T-helper 1 cell (primary cell): ENCODE data around the gene CST4.
"Not testable (repeated sequence)": the region's sequence is repeated elsewhere in the genome, so short reads cannot be mapped to it uniquely, and the experiment has no call there.

ENCODE experiments used
- DNase-seq, 5 donors: peaks; one replicate each; pipeline ENCODE4 v3.0.0-alpha.2; 2012 to 2020
- total RNA-seq, 4 donors: gene quantifications; one replicate each; lab custom pipeline; 2026; lab: John Stamatoyannopoulos, UW

The CST4 gene, protein sequence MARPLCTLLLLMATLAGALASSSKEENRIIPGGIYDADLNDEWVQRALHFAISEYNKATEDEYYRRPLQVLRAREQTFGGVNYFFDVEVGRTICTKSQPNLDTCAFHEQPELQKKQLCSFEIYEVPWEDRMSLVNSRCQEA
- total RNA-seq, result 0 reads per million in 4 donors

DNA sequence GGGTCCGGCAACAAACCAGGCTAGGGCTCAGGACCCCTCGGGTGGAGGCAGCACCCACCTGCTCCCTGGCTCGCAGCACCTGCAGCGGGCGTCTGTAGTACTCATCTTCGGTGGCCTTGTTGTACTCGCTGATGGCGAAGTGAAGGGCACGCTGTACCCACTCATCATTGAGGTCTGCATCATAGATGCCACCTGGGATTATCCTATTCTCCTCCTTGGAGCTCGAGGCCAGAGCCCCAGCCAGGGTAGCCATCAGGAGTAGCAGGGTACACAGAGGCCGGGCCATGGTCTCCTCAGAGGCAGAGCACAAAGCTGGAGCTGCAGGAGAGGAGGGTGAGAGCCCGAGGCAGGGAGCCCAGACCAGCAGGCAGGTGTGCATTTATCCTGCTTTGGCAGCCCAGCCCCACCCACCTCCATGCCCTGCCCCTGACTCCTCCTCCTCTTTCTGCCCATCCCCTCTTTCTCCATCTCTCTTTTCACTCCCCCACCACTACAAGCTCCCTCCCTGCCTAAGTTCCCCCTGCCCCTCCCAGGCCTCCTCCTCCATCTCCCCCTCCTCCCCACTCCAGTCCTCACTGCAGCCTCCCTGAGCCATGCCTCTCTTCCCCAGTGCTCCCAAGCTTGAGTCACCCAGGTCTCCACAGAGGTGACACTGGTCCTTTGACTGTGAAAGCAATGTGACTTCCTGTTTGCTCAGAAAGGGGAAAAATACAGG is at the start of gene CST4:
CST4 (minus strand) TSS at position 355 of the 715 bp plus-strand sequence; CDS start at position 286, 69 bp downstream.
- not testable (repeated sequence) for DNase-seq

DNA sequence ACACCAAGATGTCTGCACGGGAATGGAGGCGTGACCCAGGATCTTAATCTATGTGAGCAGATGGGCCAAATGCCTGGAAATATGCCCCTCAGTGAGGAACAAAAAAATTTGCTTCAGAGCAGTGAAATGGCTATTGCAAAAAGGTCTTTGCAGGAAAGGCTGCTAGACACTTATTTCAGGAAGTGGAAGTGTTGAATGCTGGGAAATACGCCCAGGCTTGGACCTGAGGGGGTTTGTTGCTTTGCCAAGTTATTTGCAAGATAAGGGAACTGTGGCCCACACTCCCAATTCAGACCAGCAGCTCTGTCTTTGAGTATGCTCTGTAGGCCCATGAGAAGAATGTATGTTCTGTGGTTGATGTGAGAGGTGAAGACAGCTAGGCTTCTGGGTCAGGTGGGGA is 46.6 kb upstream of the CST4 start:
- not testable (repeated sequence) for DNase-seq

DNA sequence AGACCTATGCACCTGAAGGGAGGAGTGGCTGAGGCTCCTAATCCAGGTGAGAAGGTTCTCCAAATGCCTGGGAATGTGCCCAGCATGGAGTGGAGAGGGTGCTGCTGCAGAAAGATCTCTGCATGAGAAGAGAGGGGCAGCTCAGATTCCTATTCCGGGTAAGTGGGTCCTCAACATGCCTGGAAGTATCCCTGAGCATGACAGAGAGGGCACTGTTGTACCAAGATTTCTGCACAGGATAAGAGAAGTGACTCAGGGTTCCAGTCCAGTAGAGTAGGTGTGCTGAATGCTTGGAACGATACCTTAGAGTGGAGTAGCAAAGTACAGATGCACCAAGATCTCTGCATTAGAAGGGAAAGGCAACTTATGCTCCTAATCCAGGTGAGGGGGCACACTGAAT is 46.1 kb upstream of the CST4 start:
- not testable (repeated sequence) for DNase-seq

DNA sequence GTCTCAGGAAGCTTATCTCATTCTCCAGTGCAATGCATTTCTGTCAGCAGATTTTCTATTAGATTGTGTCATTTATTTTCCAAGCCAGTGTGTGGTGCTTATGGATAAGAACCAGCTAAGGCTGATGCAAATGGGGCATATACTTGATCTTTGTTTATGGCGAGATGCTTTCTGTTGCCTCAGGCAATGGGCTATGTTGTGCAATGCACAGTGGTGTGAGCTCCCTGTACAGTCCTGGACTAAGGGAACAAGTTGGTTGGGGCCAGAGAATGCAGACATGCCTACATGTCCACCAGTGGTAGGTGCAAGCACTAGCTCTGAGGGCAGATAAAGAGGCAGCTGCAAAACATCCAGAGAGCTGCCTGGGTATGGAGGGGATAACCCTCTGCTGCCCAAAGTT is 45.6 kb upstream of the CST4 start:
- DNase-seq, result not testable (repeated sequence)

DNA sequence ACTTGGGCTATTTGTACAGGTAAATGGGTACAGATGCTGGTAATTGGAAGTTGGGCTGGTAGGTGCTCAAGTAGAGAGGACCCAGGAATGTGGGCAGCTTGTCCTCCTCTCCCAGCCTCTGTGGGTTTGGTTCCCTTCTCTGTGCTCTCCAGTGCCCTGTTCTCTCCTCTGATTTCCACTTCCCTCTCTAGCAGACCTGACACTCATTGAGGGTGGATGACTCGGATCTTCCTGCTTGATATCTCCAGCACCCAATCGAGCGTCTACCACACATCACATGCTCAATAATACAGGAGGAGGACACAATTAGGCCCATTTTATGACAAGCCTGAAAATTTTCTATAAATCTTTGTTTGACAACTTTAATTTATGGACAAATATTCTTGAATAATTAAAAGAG is 38.2 kb upstream of the CST4 start:
- DNase-seq, result no peak

DNA sequence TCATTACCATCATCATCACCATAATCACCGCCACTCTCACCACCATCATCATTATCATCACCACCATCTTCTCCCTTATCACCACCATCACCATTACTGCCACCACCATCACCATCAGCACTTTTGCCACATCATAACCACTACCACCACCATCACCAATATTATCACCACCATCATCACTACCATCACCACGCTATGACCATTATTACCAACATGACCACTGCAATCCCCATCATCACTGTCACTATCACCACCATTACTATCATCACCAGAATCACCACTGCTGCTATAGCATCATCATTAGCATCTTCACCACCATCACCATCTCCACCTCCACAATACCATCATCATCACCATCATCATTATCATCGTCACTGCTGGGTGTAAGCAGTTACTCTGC is 36.3 kb upstream of the CST4 start:
- DNase-seq, result no peak

DNA sequence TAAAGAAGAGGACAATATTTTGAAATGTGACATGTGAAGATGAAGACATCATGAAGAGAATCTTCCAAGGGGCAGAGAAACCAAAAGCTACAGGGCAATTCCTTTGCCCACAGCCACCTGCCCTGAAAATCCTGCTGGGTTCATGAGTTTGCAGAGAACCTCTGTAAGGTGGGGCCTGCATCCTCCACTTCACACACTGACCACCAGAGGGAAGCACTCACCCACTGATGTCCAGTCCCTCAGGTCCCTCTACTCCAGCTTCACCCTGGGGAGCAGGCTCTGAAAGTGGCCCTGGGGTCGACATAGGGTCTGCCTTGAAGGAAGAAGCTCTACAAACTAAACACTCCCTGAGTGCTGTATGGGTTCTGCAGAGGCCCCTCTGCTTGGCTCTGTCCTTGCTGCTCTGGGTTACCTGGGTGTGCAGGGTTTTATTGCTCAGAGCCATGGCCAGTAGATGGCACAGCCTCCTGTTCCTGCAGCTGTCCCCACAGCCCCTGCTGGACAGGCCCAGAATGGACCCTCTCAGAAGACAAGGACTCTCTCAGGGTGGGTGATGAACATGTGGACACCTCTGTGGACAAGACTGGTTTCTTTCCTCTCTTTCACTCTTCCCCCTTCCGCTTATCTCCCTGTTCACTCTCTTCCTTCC is 34.9 kb upstream of the CST4 start:
- DNase-seq, result peak in 2 of 5 donors; percentile 1 to 2

DNA sequence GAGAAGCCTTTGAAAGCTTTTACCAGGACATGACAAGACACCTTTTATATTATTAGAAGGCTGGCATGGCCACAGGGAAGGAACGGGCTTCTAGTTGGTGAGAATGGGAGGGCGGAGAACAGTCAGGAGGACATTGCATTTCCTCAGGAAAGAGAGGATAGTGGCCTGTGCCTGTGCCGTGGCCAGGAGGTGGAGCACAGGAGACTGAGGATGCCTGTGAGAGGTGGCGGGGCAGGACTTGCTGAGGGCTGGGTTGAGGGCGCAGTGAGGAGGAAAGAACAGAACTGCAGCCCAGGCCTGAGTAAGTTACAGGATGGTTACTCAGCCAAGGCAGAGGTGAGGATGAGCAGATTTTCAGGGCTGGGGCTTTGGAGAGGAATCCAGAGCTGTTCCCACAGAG is 34.0 kb upstream of the CST4 start:
- DNase-seq, result not testable (repeated sequence)

DNA sequence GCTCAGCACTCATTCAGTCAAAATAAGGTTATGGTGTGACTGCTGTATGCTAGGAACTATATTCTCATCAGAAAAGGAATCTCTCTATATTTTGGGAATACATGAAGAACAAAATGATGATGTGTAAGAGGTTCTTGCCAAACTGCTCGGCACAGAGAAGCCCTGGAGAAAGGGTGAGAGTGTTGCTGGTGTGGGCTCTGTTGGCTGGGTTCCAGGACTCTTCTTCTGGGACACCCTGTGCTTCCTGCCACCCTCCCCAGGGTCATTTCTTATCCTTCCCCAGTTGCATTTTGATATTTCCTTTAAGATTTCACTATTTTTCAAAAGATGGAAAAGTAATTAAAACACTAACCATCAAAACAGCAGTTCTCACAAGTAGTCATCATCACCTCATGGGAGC is 33.1 kb upstream of the CST4 start:
- DNase-seq, result no peak

DNA sequence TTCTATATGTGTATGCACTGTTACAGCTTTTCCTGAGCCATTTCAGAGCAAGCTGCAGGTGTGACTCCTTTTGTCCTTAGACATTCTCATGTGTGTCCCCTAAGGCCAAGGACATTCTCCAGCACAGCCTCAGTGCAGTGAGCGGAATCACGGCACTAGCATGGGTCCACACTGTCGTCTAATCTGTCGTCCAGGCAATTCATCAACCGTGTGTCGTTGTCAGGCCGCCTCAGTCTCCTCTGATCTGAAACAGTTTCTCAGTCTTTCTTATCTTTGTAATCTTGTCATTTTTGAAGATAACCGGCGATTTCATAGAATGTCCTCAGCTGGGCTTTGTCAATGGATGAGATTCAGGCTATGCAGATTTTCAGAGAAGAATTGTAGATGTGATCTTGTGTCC is 30.5 kb upstream of the CST4 start:
- DNase-seq, result not testable (repeated sequence)

DNA sequence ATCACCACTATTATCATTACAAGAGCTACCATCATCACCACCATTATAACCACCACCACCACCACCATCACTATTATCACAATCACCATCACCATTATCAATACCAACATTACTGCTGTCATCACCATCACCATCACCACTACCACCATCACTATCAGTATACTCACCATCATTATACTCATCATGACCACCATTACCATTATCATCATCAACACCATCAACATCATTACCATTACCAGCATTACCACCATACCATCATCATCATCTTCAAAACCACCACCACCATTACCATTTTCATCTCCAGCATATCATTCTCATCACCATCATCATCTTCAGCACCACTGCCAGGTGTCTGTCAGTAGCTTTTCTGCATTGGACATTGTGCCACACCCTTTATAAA is 22.9 kb upstream of the CST4 start:
- not testable (repeated sequence) for DNase-seq

DNA sequence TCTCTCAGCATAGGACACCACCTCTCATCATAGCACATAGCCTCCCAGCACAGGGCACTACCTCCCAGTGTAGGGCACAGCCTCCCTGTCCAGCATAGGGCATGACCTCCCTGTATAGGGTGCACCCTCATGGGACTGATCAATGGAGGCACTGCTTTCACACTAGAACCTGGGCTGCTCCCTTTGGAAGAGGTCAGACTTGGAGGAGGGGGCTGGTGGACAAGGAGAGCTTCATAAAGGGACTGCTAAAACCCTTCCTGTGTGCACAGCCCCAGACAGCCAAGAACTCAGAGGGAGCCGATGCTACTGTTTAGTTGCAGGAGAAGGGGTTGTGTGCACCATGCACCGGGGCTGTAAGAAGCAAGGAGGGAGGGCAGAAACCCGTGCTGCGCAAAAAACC is 21.9 kb upstream of the CST4 start:
- DNase-seq, result no peak

DNA sequence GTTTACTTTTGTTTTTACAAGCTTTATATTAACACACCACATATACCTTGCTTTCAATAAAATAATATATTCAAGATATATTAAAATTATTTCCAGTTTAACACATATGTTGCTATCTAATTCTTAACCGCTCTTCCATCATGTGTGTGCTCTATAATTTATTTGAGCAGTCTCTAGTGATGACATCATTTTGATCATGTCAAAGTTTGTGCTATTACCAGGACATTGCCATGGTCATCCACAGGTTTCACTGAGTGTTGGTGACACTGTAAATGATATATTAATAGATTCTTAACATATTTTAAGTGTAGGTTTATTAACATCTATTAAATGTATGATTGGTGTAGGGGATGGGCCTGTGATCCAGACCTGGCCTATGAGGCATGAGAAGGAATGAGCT is 17.1 kb upstream of the CST4 start:
- DNase-seq, result no peak

DNA sequence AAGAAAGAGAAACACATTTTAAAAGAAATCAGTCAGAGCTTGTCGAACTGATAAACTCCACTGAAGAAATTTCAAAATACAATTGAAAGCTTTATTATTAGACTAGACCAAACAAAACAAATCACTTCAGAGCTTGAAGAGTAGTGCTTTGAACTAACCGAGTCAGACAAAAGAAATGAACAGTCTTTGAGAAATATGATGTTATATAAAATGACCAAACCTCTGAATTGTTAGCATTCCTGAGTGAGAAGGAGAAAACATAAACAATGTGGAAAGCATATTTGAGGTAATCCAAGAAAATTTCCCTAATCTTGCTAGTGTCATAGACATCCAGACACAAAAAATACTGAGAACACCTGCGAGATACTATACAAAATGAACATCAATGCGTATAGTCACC is 13.2 kb upstream of the CST4 start:
- DNase-seq, result no peak

DNA sequence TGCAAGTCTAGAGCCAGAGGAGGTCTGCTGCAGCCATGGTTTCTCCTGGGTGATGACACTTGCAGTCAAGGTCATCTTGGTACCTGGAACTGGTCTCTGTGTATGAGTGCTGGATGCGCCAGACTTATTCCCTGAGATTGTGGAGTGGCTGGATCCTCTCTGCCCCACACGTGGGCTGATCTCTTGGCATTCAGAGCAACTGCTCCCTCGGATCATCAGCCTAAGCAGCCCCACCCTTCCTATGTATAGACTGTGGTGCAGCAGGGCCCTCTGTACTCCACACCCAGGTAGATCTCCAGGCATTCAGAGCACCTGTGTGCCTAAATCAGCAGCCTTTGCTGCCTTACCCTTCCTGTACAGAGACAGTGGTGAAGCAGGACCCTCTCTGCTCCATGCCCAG is 12.1 kb upstream of the CST4 start:
- no peak for DNase-seq

DNA sequence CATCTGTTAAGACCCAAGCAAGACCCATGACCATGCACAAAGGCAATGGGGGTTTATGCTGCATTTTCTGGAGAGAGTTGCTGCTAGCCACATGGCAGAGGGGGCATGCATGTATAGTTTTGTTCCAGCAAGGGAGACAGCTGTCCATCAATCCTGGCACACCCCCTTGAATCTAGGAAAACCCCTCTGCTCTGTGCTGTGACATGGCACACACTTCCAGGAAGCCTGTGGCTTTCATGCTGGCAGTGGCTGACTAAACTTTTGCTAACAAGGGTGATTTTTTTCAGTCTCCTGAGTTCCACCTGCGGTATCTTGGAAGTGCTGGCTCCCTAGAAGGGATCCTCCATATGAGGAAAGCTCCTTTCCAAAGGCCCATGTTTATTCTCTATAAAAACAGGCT is 9.1 kb upstream of the CST4 start:
- no peak for DNase-seq

DNA sequence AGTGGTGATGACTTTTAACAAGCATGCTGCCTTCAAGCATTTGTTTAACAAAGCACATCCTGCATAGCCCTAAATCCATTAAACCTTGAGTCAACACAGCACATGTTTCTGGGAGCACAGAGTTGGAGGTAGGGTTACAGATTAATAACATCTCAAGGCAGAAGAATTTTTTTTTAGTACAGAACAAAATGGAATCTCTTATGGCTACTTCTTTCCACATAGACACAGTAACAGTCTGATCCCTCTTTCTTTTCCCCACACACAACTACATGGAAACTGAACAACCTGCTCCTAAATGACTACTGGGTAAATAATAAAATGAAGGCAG is 6.2 kb upstream of the CST4 start:
- DNase-seq, result not testable (repeated sequence)

DNA sequence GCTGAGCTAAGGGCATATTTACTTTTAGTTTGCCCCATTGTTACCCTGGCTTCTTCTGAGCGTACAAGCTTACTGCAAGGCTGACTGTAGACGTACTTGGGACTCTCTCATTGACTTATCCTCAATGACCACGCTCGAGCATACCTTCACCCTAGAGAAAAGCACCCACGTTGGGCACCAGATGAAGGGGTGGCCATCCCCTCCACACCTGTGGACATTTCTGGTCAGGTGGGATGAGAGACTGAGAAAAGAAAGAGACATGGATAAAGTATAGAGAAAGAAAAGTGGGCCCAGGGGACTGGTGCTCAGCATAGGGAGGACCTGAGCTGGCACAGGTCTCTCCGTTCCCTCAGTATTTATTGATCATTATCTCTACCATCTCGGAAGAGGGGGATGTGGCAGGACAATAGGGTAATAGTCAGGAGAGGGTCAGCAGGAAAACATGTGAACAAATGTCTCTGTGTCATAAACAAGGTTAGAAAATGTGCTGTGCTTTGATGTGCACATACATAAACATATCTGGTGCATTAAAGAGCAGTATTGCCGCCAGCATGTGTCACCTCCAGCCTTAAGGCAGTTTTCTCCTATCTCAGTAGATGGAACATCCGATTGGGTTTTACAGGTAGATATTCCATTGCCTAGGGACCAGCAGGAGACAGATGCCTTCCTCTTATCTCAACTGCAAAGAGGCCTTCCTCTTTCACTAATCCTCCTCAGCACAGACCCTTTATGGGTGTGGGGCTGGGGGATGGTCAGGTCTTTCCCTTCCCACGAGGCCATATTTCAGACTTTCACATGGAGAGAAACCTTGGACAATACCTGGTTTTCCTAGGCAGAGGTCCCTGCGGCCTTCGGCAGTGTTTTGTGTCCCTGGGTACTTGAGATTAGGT is 5.6 kb upstream of the CST4 start:
- DNase-seq, result not testable (repeated sequence)

DNA sequence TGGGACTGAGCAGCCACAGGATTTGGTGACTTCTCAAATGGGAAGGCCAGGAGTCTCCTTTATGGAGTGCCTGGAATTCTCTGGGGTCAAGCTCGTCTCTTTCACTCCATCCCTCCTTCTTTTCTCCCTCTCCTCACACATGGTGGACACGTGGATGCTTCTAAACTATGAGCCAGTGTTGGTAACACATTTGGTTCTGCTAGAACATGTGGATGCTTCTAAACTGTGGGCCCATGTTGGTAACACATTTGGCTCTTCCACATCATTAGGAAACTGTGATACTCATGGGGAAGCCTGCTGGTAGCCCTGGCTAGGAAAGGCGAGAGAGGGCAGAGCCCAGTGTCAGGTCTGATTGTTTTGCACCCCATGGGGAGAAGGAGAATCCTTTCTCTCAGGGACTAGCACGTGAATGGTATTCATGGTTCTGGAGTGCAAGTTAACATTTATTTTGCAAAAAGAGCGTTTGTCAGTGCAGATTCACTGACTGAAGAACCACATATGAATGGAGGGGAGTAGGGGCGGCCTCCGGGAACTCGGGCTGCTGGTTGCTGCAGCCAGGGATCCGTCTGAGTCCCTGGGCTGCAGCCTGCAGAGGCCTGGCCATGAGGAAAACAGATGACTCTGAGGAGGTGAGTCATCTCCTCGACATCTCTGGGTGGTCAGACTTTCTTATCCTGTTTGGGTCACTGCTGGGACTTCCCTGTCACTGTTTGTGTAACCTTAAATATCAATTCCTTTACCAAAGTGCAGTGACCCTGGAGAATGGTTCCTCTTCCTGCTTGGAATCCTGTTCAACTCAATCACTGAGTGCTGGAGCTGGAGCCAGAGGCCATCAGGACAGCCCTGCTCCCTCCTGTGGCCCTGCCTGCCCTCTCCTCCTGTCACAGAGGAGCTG is 4.1 kb upstream of the CST4 start:
- DNase-seq, result not testable (repeated sequence)

DNA sequence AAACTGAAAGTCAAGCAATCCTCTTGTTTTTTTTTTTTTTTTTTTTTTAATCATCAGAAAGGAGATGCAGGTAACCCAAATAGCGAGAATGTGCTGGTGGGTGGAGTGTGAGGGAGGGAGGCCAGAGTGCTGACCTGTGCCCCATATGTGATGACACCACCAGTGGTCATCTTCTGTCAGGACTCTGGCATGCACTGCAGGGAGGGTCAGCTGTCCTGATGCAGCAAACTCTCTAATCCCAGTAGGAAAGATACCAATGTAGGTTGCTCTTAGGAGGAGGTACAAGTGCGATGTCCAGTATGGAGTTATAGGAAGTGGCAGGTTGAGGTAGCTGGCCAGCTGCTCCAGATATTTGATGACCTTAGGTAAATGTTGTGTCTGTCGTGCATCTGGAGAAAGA is 2.8 kb upstream of the CST4 start:
- no peak for DNase-seq

DNA sequence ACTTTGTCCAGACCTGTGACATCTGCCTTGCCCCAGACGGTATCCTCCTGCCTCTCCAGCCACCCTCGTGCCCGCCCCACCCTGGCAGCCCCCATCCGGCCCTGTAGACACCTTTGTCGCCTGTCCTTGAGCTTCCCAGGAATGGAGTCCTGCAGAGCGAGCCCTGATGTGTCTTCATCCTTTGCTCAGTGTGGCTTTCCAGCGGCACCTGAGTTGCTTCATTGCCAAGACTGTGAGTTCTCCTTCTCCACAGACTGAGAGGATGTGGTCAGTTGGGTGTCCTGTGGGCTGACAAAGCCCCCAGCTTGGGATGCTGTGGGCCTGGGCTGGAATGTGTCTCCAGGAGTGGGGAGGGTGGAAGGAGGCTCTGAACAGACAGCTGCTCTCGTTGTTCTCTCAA is 1.7 kb upstream of the CST4 start:
- no peak for DNase-seq

DNA sequence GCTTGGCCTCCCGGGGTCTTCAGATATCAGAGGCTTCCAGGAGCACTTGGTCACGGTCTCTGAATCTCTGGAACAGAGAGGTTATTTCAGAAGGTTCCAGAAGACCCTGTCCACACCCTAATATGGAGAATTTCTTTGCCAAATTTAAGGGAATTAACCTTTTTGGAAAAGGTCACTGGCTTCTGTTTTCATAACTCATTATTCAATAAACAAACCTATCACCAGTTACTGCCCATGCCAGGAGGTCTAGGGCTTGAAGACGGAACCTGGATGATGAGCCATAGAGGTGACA is 507 bp upstream of the CST4 start:
- DNase-seq, result no peak

DNA sequence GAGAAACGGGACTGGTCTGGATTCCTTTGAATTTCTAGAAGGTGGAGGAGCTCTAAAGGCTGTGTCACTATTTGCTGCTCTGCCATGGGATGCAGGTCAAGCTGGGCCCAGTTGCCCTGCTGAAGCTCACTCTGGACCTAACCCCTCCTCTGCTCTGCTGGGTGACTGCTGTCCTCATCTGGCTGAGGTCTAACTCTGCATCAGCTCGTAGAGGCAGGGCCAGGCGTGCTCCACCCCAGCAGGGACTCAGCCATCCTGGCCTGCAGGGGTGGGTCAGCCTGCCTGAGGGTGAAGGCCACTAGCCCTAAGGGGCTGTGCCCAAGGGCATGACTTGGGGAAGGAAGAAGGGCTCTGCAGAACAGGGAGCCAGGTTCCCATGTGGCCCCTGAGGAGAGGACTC is 852 bp downstream of the CST4 start:
- no peak for DNase-seq
